ENCODE data around the gene TMPRSS4. TPM values are rescaled to one million over a fixed set of nuclear protein-coding genes. Genes with fewer than 3 reads are reported as not detected.

The TMPRSS4 gene
- total RNA-seq, 6 experiments from 2014 or later = 0.35 to 0.51 TPM; not detected in 4

DNA sequence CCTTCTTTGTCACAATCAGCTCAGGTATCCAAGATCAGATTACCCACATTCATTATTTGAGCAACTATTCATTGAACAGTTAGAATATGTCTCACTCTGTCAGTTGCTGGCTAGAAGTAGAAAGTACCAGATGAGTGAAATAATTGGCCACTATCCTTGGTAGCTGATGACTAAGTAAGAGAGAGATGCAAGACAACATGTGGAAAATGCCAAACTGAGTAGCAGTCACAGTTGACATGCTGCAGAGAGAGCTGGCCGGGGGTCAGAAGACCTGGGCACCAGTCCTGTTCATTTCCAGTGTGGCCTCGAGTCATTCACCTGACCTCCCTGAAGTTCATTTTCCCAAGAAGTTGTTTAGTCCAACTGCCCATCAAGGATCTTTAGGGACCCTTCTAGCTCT, 32.4 kb downstream of the TMPRSS4 start:
- peak in 1 of 4 donors; percentile 16 for ATAC-seq
- WGBS (ENCODE audit: insufficient coverage, low coverage, low lambda C conversion rate, missing lambda C conversion rate) = 40% methylated on average over 1 of the region's 2 CpGs
- H3K4me1 ChIP-seq = no peaks in the 10 kb centered on the region
- no peaks in the 10 kb centered on the region for H3K27me3 ChIP-seq
- intact Hi-C loops (cut with DNase I) = no loop called here
- H3K9me3 ChIP-seq = no peaks in the 10 kb centered on the region
- no peak for TF ChIP-seq POLR2A (IDR thresholded peaks at IDR 0.05)
- TF ChIP-seq, protein P1, sequence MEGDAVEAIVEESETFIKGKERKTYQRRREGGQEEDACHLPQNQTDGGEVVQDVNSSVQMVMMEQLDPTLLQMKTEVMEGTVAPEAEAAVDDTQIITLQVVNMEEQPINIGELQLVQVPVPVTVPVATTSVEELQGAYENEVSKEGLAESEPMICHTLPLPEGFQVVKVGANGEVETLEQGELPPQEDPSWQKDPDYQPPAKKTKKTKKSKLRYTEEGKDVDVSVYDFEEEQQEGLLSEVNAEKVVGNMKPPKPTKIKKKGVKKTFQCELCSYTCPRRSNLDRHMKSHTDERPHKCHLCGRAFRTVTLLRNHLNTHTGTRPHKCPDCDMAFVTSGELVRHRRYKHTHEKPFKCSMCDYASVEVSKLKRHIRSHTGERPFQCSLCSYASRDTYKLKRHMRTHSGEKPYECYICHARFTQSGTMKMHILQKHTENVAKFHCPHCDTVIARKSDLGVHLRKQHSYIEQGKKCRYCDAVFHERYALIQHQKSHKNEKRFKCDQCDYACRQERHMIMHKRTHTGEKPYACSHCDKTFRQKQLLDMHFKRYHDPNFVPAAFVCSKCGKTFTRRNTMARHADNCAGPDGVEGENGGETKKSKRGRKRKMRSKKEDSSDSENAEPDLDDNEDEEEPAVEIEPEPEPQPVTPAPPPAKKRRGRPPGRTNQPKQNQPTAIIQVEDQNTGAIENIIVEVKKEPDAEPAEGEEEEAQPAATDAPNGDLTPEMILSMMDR (IDR thresholded peaks at IDR 0.05) = no peak
- H3K27ac ChIP-seq = no peak overlapping the region
- H3K4me3 ChIP-seq = no peak overlapping the region
- no peak for DNase-seq
- no peaks in the 10 kb centered on the region for H3K36me3 ChIP-seq

GRCh38 chr11:118111019-118111743, 34.3 kb downstream of the TMPRSS4 start:
- Histone ChIP-seq H3K9me3 (no peaks in the 10 kb centered on the region), H3K27me3 (no peaks in the 10 kb centered on the region), H3K4me1 (no peaks in the 10 kb centered on the region), H3K4me3 (no peak overlapping the region), H3K36me3 (no peaks in the 10 kb centered on the region), H3K27ac (no peak overlapping the region)
- DNase-seq (no peak), ATAC-seq (peak in 1 of 4 donors; percentile 79)
- TF ChIP-seq, protein P1 (IDR thresholded peaks at IDR 0.05) = no peak
- no peak for TF ChIP-seq POLR2A (IDR thresholded peaks at IDR 0.05)
- intact Hi-C loops (cut with DNase I) = no loop called here
- 54% methylated on average over 7 of the region's 8 CpGs for WGBS (ENCODE audit: insufficient coverage, low coverage, low lambda C conversion rate, missing lambda C conversion rate)

- DNase-seq (no peak), ATAC-seq (no peak)
- Histone ChIP-seq H3K4me3 (no peak overlapping the region), H3K27me3 (no peaks in the 10 kb centered on the region), H3K27ac (no peak overlapping the region), H3K36me3 (no peaks in the 10 kb centered on the region), H3K4me1 (no peaks in the 10 kb centered on the region), H3K9me3 (no peaks in the 10 kb centered on the region)
- intact Hi-C loops (cut with DNase I) = no loop called here
- WGBS (ENCODE audit: insufficient coverage, low coverage, low lambda C conversion rate, missing lambda C conversion rate) = 71% methylated on average over 3 of the region's 6 CpGs
- no peak for TF ChIP-seq POLR2A (IDR thresholded peaks at IDR 0.05)
- TF ChIP-seq, protein P1 (IDR thresholded peaks at IDR 0.05) = no peak
Measured at GRCh38 chr11:118111744-118112035, 34.8 kb downstream of the TMPRSS4 start.

- no peak for TF ChIP-seq POLR2A (IDR thresholded peaks at IDR 0.05)
- TF ChIP-seq, protein P1 (IDR thresholded peaks at IDR 0.05) = no peak
- intact Hi-C loops (cut with DNase I) = no loop called here
- Histone ChIP-seq H3K4me1 (no peaks in the 10 kb centered on the region), H3K36me3 (no peaks in the 10 kb centered on the region), H3K4me3 (no peak overlapping the region), H3K27me3 (no peaks in the 10 kb centered on the region), H3K9me3 (no peaks in the 10 kb centered on the region), H3K27ac (no peak overlapping the region)
- ATAC-seq (no peak), DNase-seq (no peak)
- 83% methylated on average over 6 of the region's 11 CpGs for WGBS (ENCODE audit: insufficient coverage, low coverage, low lambda C conversion rate, missing lambda C conversion rate)
Measured at GRCh38 chr11:118112711-118113430, 36.0 kb downstream of the TMPRSS4 start.

All from right lobe of liver (tissue), 6 donors.